Measurements from ENCODE around the gene HDAC9.

The HDAC9 gene

GRCh38 chr7:18638594-18639452, 143.3 kb downstream of the HDAC9 start:
- H3K4me3 ChIP-seq (ENCODE audit: low read depth, low read length) = no peak overlapping the region
- DNase-seq (ENCODE audit: low read depth) = peak; percentile 74

GRCh38 chr7:18639711-18640110, 144.2 kb downstream of the HDAC9 start:
- H3K4me3 ChIP-seq (ENCODE audit: low read depth, low read length) = no peak overlapping the region
- DNase-seq (ENCODE audit: low read depth) = no peak

GRCh38 chr7:18644981-18645380, 149.4 kb downstream of the HDAC9 start:
- H3K4me3 ChIP-seq (ENCODE audit: low read depth, low read length) = no peak overlapping the region

GRCh38 chr7:18647582-18647981, 152.0 kb downstream of the HDAC9 start:
- H3K4me3 ChIP-seq (ENCODE audit: low read depth, low read length) = no peak overlapping the region
- DNase-seq (ENCODE audit: low read depth) = no peak

More at GRCh38 chr7:18644981-18645380, 149.4 kb downstream of the HDAC9 start:
- no peak for DNase-seq (ENCODE audit: low read depth)

- H3K4me3 ChIP-seq (ENCODE audit: low read depth, low read length) = no peak overlapping the region
- DNase-seq (ENCODE audit: low read depth) = no peak
Observed at GRCh38 chr7:18648849-18649758, 153.6 kb downstream of the HDAC9 start.

GRCh38 chr7:18653381-18654155, 158.0 kb downstream of the HDAC9 start:
- H3K4me3 ChIP-seq (ENCODE audit: low read depth, low read length) = no peak overlapping the region
- no peak for DNase-seq (ENCODE audit: low read depth)

- DNase-seq (ENCODE audit: low read depth) = no peak
Observed at GRCh38 chr7:18654709-18655108, 159.2 kb downstream of the HDAC9 start.

GRCh38 chr7:18655506-18655905, 160.0 kb downstream of the HDAC9 start:
- no peak for DNase-seq (ENCODE audit: low read depth)

More at GRCh38 chr7:18654709-18655108, 159.2 kb downstream of the HDAC9 start:
- H3K4me3 ChIP-seq (ENCODE audit: low read depth, low read length) = no peak overlapping the region

GRCh38 chr7:18655912-18656311, 160.4 kb downstream of the HDAC9 start:
- H3K4me3 ChIP-seq (ENCODE audit: low read depth, low read length) = no peak overlapping the region
- DNase-seq (ENCODE audit: low read depth) = no peak

More at GRCh38 chr7:18655506-18655905, 160.0 kb downstream of the HDAC9 start:
- H3K4me3 ChIP-seq (ENCODE audit: low read depth, low read length) = no peak overlapping the region

- DNase-seq (ENCODE audit: low read depth) = no peak
- no peak overlapping the region for H3K4me3 ChIP-seq (ENCODE audit: low read depth, low read length)
Observed at GRCh38 chr7:18656362-18656761, 160.8 kb downstream of the HDAC9 start.

GRCh38 chr7:18659746-18660145, 164.2 kb downstream of the HDAC9 start:
- no peak overlapping the region for H3K4me3 ChIP-seq (ENCODE audit: low read depth, low read length)
- DNase-seq (ENCODE audit: low read depth) = no peak

GRCh38 chr7:18663321-18663720, 167.8 kb downstream of the HDAC9 start:
- no peak overlapping the region for H3K4me3 ChIP-seq (ENCODE audit: low read depth, low read length)
- DNase-seq (ENCODE audit: low read depth) = no peak

GRCh38 chr7:18666107-18666728, 170.7 kb downstream of the HDAC9 start:
- H3K4me3 ChIP-seq (ENCODE audit: low read depth, low read length) = no peak overlapping the region
- DNase-seq (ENCODE audit: low read depth) = peak; percentile 39

GRCh38 chr7:18667466-18667865, 171.9 kb downstream of the HDAC9 start:
- no peak overlapping the region for H3K4me3 ChIP-seq (ENCODE audit: low read depth, low read length)
- DNase-seq (ENCODE audit: low read depth) = peak; percentile 43

GRCh38 chr7:18671176-18671575, 175.6 kb downstream of the HDAC9 start:
- no peak overlapping the region for H3K4me3 ChIP-seq (ENCODE audit: low read depth, low read length)
- DNase-seq (ENCODE audit: low read depth) = no peak

- DNase-seq (ENCODE audit: low read depth) = no peak
- no peak overlapping the region for H3K4me3 ChIP-seq (ENCODE audit: low read depth, low read length)
Observed at GRCh38 chr7:18675579-18675978, 180.0 kb downstream of the HDAC9 start.

GRCh38 chr7:18679261-18679660, 183.7 kb downstream of the HDAC9 start:
- H3K4me3 ChIP-seq (ENCODE audit: low read depth, low read length) = no peak overlapping the region
- DNase-seq (ENCODE audit: low read depth) = no peak

GRCh38 chr7:18680576-18680975, 185.0 kb downstream of the HDAC9 start:
- H3K4me3 ChIP-seq (ENCODE audit: low read depth, low read length) = no peak overlapping the region
- DNase-seq (ENCODE audit: low read depth) = no peak

- H3K4me3 ChIP-seq (ENCODE audit: low read depth, low read length) = no peak overlapping the region
- no peak for DNase-seq (ENCODE audit: low read depth)
Observed at GRCh38 chr7:18684916-18685315, 189.4 kb downstream of the HDAC9 start.

Measured in skeletal muscle cell (primary cell).